Smooth muscle cell (in vitro differentiated cells): ENCODE measurements around the gene COPS9. TPM values are rescaled to one million over a fixed set of nuclear protein-coding genes. Genes with fewer than 3 reads are reported as not detected.

Source experiments
- DNase-seq: peaks from one replicate; lab custom pipeline; 2025; ENCODE audit not compliant: unreplicated experiment; lab: John Stamatoyannopoulos, UW
- H2AFZ ChIP-seq: fragments of 200-600 bp; sonication (generic); 2 replicates; pipeline ENCODE4 v1.6.0; 2016; ENCODE audit warnings: antibody characterized with exemption, low read depth, mild to moderate bottlenecking
- H3F3A ChIP-seq: fragments of 200-600 bp; sonication (generic); 2 replicates; pipeline ENCODE4 v1.6.0; 2017; ENCODE audit warnings: antibody characterized with exemption, low read depth
- H3K27ac ChIP-seq: fragments of 200-600 bp; sonication (generic); 2 replicates; pipeline ENCODE4 v1.5.1; 2016; ENCODE audit warnings: low read depth, mild to moderate bottlenecking
- H3K27me3 ChIP-seq: fragments of 200-600 bp; sonication (generic); 2 replicates; pipeline ENCODE4 v1.6.1; 2016; ENCODE audit warnings: low read depth, mild to moderate bottlenecking
- H3K36me3 ChIP-seq: fragments of 200-600 bp; sonication (generic); 2 replicates; pipeline ENCODE4 v1.5.1; 2016; ENCODE audit warnings: low read depth
- H3K4me1 ChIP-seq: fragments of 200-600 bp; sonication (generic); 2 replicates; pipeline ENCODE4 v1.5.1; 2016; ENCODE audit warnings: low read depth
- H3K4me2 ChIP-seq: fragments of 200-600 bp; sonication (generic); 2 replicates; pipeline ENCODE4 v1.6.0; 2016; ENCODE audit warnings: mild to moderate bottlenecking
- H3K4me3 ChIP-seq: fragments of 200-600 bp; sonication (generic); 2 replicates; pipeline ENCODE4 v1.5.1; 2016; ENCODE audit warnings: mild to moderate bottlenecking
- H3K79me2 ChIP-seq: fragments of 200-600 bp; sonication (generic); 2 replicates; pipeline ENCODE4 v1.6.0; 2016; ENCODE audit warnings: low read depth, mild to moderate bottlenecking
- H3K9ac ChIP-seq: fragments of 200-600 bp; sonication (generic); 2 replicates; pipeline ENCODE4 v1.6.0; 2016; ENCODE audit warnings: low read depth
- H3K9me3 ChIP-seq: fragments of 200-600 bp; sonication (generic); replicated peaks from 2 replicates; pipeline ENCODE4 v1.5.1; 2016; ENCODE audit warnings: low read depth
- H4K20me1 ChIP-seq: fragments of 200-600 bp; sonication (generic); 2 replicates; pipeline ENCODE4 v1.6.0; 2016; ENCODE audit warnings: low read depth
- WGBS: methylation state at CpG from one replicate; pipeline ENCODE4 v1.1.7; 2016; ENCODE audit warnings: low lambda C conversion rate; 5-methylcytosine and 5-hydroxymethylcytosine counted together
- polyA plus RNA-seq: library from polyadenylated mRNA; unstranded; fragments of >200 nt; fragmentation: Nextera tagmentation; extraction: Ambion mirVana; gene quantifications from 2 replicates; pipeline ENCODE4 v1.2.1, GENCODE V29; 2016
- total RNA-seq: library from RNA; depleted of rRNA; stranded (reverse); fragments of >200 nt; gene quantifications from 2 replicates; pipeline ENCODE4 v1.2.3, GENCODE V29; 2014
- TF ChIP-seq, protein P1 (sequence below): fragments of 200-600 bp; sonication (generic); IDR thresholded peaks from 2 replicates; pipeline ENCODE4 v1.5.1; 2017; ENCODE audit warnings: borderline replicate concordance, mild to moderate bottlenecking, antibody characterized with exemption; ENCODE audit not compliant: insufficient read depth, poor library complexity, severe bottlenecking

The COPS9 gene
- total and polyA plus RNA-seq, 2 experiments from 2014 or later, result 157 to 296 TPM

DNA sequence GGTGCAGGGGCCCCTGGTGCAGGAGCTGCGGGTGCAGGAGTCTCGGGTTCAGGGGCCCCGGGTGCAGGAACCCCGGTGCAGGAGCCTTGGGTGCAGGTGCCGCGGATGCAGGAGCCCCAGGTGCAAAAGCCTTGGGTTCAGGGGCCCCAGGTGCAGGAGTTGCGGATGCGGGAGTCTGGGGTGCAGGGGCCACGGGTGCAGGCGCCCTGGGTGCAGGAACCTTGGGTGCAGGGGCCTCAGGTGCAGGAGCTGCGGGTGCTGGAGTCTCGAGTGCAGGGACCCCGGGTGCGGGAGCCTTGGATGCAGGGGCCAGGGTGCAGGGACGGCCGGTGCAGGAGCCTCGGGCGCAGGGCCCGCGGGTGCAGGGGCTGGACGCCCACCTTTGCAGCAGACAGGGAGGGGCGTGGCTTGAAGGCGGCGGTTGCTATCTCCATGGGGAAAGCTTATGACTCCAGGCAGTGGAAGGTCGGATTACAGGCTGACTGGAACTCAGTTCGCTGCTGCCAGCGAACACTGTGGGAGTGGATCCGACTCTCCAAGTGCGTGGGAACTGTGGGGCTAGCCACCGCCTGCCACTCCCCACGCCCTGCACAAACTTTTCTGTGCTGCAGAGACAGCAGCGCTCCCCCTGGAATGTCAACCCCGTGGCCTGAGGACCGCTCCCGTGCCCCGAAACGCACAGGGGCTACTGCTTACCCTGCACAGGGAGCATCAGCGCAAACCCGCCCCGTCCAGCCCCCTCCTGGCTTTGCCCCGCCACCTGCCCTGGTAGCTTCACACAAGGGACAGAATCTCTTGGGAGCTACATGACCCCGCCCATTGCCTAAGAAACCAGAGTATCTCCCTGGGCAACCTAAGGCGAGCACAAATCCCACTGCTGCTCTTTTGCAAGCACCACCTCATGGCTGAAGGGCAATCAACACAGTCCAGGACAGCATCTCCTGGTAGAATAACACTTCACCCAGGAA is 40.3 kb downstream of the COPS9 start:
- peaks cover 4% of the 10 kb centered on the region for H3K4me1 ChIP-seq
- H3K27me3 ChIP-seq, result peaks cover 40% of the 10 kb centered on the region
- H3K4me3 ChIP-seq, result no peak overlapping the region
- no peaks in the 10 kb centered on the region for H3K36me3 ChIP-seq
- peaks cover 4% of the 10 kb centered on the region for H3K9me3 ChIP-seq
- no peak overlapping the region for H3K27ac ChIP-seq
- H3K9ac ChIP-seq, result no peak overlapping the region
- H4K20me1 ChIP-seq, result no peaks in the 10 kb centered on the region
- H3F3A ChIP-seq, result no peaks in the 10 kb centered on the region
- WGBS, result 37% methylated on average over 39 of the region's 43 CpGs
- H3K79me2 ChIP-seq, result no peaks in the 10 kb centered on the region
- no peak overlapping the region for H2AFZ ChIP-seq
- no peak for DNase-seq
- TF ChIP-seq, protein P1, sequence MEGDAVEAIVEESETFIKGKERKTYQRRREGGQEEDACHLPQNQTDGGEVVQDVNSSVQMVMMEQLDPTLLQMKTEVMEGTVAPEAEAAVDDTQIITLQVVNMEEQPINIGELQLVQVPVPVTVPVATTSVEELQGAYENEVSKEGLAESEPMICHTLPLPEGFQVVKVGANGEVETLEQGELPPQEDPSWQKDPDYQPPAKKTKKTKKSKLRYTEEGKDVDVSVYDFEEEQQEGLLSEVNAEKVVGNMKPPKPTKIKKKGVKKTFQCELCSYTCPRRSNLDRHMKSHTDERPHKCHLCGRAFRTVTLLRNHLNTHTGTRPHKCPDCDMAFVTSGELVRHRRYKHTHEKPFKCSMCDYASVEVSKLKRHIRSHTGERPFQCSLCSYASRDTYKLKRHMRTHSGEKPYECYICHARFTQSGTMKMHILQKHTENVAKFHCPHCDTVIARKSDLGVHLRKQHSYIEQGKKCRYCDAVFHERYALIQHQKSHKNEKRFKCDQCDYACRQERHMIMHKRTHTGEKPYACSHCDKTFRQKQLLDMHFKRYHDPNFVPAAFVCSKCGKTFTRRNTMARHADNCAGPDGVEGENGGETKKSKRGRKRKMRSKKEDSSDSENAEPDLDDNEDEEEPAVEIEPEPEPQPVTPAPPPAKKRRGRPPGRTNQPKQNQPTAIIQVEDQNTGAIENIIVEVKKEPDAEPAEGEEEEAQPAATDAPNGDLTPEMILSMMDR, result no peak
- no peak overlapping the region for H3K4me2 ChIP-seq

DNA sequence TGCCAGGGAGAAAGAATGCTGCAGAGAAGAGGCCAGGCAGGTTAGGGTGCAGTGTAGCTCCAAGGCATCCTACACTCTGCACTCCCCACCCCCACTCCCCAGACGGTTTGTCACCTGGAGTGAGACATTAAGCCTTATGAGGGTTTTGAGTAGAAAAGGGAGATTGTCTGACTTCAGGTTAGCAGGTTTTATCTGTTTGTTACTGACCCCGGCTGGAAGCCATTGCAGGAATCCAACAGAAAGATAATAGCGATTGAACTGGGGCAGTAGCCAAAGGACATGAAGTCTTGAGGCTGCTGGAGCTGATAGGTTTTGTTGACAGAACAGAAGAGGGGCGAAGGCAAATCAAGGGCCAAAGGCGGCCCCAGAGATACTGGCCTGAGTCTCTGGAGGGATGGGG is 46.8 kb downstream of the COPS9 start:
- Histone ChIP-seq H3K4me2 (no peak overlapping the region), H2AFZ (no peak overlapping the region), H3K36me3 (no peaks in the 10 kb centered on the region), H3F3A (no peaks in the 10 kb centered on the region), H3K27ac (no peak overlapping the region), H3K4me3 (no peak overlapping the region), H4K20me1 (no peaks in the 10 kb centered on the region), H3K4me1 (no peaks in the 10 kb centered on the region), H3K9ac (no peak overlapping the region), H3K79me2 (no peaks in the 10 kb centered on the region), H3K9me3 (no peaks in the 10 kb centered on the region), H3K27me3 (peaks cover 1% of the 10 kb centered on the region)
- 73% methylated on average over 5 of the region's 5 CpGs for WGBS
- no peak for DNase-seq
- TF ChIP-seq, protein P1, result no peak

DNA sequence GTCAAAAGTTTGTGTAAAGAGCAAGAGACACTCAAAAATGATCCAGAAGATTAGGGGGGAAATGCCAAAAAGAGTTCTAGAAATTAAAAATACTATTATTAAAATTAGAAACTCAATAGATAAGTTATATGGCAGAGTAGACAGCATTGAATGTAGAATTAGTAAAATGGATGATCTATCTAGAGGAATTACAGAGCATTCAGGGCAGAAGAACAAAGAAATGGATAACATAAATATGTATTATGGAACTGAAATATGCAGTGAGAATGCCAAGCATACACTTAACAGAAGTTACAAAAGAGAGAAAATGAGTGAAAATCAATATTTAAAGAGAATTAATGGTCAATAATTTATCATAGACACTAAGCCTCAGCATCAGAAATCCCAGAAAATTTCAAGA is 49.5 kb downstream of the COPS9 start:
- H3K4me1 ChIP-seq, result no peaks in the 10 kb centered on the region
- no peaks in the 10 kb centered on the region for H3K79me2 ChIP-seq
- no peak overlapping the region for H3K9ac ChIP-seq
- no peaks in the 10 kb centered on the region for H3K36me3 ChIP-seq
- H4K20me1 ChIP-seq, result no peaks in the 10 kb centered on the region
- DNase-seq, result no peak
- H3K4me2 ChIP-seq, result no peak overlapping the region
- no peak overlapping the region for H2AFZ ChIP-seq
- no peak overlapping the region for H3K4me3 ChIP-seq
- H3F3A ChIP-seq, result no peaks in the 10 kb centered on the region
- TF ChIP-seq, protein P1, result no peak
- no peaks in the 10 kb centered on the region for H3K27me3 ChIP-seq
- no peak overlapping the region for H3K27ac ChIP-seq
- H3K9me3 ChIP-seq, result no peaks in the 10 kb centered on the region

Other genes starting within 250 kb of the COPS9 start
- 82.3 and 98.3 TPM in 2 replicates for gene NDUFA10, start 111.0 kb downstream of the COPS9 start, total RNA-seq
- 114 and 120 TPM in 2 replicates for gene NDUFA10, start 111.0 kb downstream of the COPS9 start, polyA plus RNA-seq
- not detected in 2 replicates for gene OR6B2, start 105.9 kb downstream of the COPS9 start, total RNA-seq
- gene OR6B2, start 105.9 kb downstream of the COPS9 start, polyA plus RNA-seq, result not detected in 2 replicates
- not detected in 2 replicates for gene OR6B3, start 82.8 kb downstream of the COPS9 start, total RNA-seq
- gene OR6B3, start 82.8 kb downstream of the COPS9 start, polyA plus RNA-seq, result not detected in 2 replicates
- not detected in 2 replicates for gene OTOS, start 4.4 kb upstream of the COPS9 start, total RNA-seq
- gene OTOS, start 4.4 kb upstream of the COPS9 start, polyA plus RNA-seq, result not detected in 2 replicates